ENCODE measurements around the gene MEIOC. TPM values are rescaled to one million over a fixed set of nuclear protein-coding genes. Genes with fewer than 3 reads are reported as not detected.

Gene MEIOC
- total and polyA plus RNA-seq, 4 donors: 0.02 to 0.08 TPM; not detected in 2

DNA sequence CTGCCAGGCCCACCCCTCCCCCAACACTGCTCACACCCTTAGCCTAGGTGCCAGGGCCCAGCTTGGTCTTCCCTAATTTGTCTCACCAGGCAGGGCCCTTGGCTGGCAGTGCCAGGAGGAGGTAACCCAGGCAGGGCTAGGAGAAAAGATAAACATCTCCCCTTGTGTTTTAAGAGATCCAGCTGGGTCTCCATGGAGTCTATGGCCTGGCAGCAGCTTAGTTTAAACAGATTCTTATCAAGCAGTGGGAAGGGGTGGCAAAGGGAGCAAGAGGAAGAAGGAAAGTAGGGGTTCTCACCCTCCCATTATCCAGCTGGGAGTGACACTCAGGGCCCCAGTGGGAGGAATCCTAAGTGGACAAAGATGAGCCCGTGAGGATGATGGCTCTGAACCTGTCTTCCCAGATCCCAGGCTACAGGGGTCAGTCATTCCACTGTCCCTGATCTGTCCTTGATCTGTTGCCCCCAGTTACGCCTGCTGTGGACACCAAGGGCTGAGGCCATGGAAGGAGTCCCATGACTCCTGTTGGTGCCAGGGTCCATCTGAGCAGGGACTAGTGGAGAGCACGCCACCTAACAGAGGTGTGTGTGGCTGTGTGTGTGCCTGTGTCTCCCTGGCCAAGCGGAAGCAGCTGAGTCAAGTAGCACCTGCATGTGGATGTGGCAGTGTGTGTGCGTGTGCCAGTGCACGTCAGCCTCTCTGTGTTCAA, 47.4 kb upstream of the MEIOC start:
- H3K27me3 ChIP-seq (ENCODE audit: control insufficient read depth in 3 of 3, insufficient read depth in 3 of 3, low read length in 2 of 3): no peaks in the 10 kb centered on the region
- no peak for TF ChIP-seq CTCF (IDR thresholded peaks at IDR 0.05; ENCODE audit: control extremely low read depth, extremely low read depth)
- ATAC-seq (ENCODE audit: insufficient read depth, low FRiP score) (no peak), DNase-seq (peak in 1 of 3 donors; percentile 41)
- H3K27ac ChIP-seq (ENCODE audit: low read depth in 1 of 2, low read length in 1 of 2): no peak overlapping the region
- no peak overlapping the region for H3K9ac ChIP-seq (ENCODE audit: insufficient read depth in 1 of 2, low read length in 2 of 2)
- H3K4me3 ChIP-seq: no peak overlapping the region
- peaks cover 0 to 26% (median 5%) of the 10 kb centered on the region in 5 donors for H3K4me1 ChIP-seq (ENCODE audit: control insufficient read depth in 5 of 5, insufficient read depth in 5 of 5, low read length in 5 of 5)
- H3K36me3 ChIP-seq (ENCODE audit: control insufficient read depth in 4 of 4, insufficient read depth in 4 of 4, low read length in 4 of 4): no peaks in the 10 kb centered on the region
- WGBS, 2 donors: 91 to 92% methylated on average over 6 of the region's 6 CpGs
- no peaks in the 10 kb centered on the region for H3K9me3 ChIP-seq (ENCODE audit: control insufficient read depth in 4 of 4, insufficient read depth in 3 of 4, low read length in 3 of 4)

GRCh38 chr17:44610331-44610730, 45.9 kb upstream of the MEIOC start:
- DNase-seq (no peak), ATAC-seq (ENCODE audit: insufficient read depth, low FRiP score) (no peak)
- H3K9me3 ChIP-seq (ENCODE audit: control insufficient read depth in 4 of 4, insufficient read depth in 3 of 4, low read length in 3 of 4): no peaks in the 10 kb centered on the region
- TF ChIP-seq CTCF (IDR thresholded peaks at IDR 0.05; ENCODE audit: control extremely low read depth, extremely low read depth): no peak
- H3K36me3 ChIP-seq (ENCODE audit: control insufficient read depth in 4 of 4, insufficient read depth in 4 of 4, low read length in 4 of 4): no peaks in the 10 kb centered on the region
- no peaks in the 10 kb centered on the region for H3K27me3 ChIP-seq (ENCODE audit: control insufficient read depth in 3 of 3, insufficient read depth in 3 of 3, low read length in 2 of 3)
- H3K9ac ChIP-seq (ENCODE audit: insufficient read depth in 1 of 2, low read length in 2 of 2): no peak overlapping the region
- 49 to 62% methylated on average over 4 of the region's 4 CpGs for WGBS, 2 donors
- peaks cover 0 to 15% (median 5%) of the 10 kb centered on the region in 5 donors for H3K4me1 ChIP-seq (ENCODE audit: control insufficient read depth in 5 of 5, insufficient read depth in 5 of 5, low read length in 5 of 5)
- H3K27ac ChIP-seq (ENCODE audit: low read depth in 1 of 2, low read length in 1 of 2): no peak overlapping the region
- no peak overlapping the region for H3K4me3 ChIP-seq

GRCh38 chr17:44610871-44611270, 45.4 kb upstream of the MEIOC start:
- no peak overlapping the region for H3K27ac ChIP-seq (ENCODE audit: low read depth in 1 of 2, low read length in 1 of 2)

More at GRCh38 chr17:44610871-44611270, 45.4 kb upstream of the MEIOC start:
- Histone ChIP-seq H3K4me1 (ENCODE audit: control insufficient read depth in 5 of 5, insufficient read depth in 5 of 5, low read length in 5 of 5) (peaks cover 0 to 15% (median 5%) of the 10 kb centered on the region in 5 donors), H3K9me3 (ENCODE audit: control insufficient read depth in 4 of 4, insufficient read depth in 3 of 4, low read length in 3 of 4) (no peaks in the 10 kb centered on the region), H3K27me3 (ENCODE audit: control insufficient read depth in 3 of 3, insufficient read depth in 3 of 3, low read length in 2 of 3) (no peaks in the 10 kb centered on the region), H3K9ac (ENCODE audit: insufficient read depth in 1 of 2, low read length in 2 of 2) (no peak overlapping the region), H3K4me3 (no peak overlapping the region), H3K36me3 (ENCODE audit: control insufficient read depth in 4 of 4, insufficient read depth in 4 of 4, low read length in 4 of 4) (no peaks in the 10 kb centered on the region)
- ATAC-seq (ENCODE audit: insufficient read depth, low FRiP score) (no peak), DNase-seq (peak in 1 of 3 donors; percentile 27)
- WGBS, 2 donors: 14% methylated on average over 2 of the region's 2 CpGs
- no peak for TF ChIP-seq CTCF (IDR thresholded peaks at IDR 0.05; ENCODE audit: control extremely low read depth, extremely low read depth)

All from lung (tissue), 12 donors.